ENCODE data around the gene KIZ. TPM values are rescaled to one million over a fixed set of nuclear protein-coding genes. Genes with fewer than 3 reads are reported as not detected.

Gene KIZ
- total and polyA plus RNA-seq, 2 of the 4 experiments (the other 2 are of a cell fraction), result 9.9 to 14.0 TPM

DNA sequence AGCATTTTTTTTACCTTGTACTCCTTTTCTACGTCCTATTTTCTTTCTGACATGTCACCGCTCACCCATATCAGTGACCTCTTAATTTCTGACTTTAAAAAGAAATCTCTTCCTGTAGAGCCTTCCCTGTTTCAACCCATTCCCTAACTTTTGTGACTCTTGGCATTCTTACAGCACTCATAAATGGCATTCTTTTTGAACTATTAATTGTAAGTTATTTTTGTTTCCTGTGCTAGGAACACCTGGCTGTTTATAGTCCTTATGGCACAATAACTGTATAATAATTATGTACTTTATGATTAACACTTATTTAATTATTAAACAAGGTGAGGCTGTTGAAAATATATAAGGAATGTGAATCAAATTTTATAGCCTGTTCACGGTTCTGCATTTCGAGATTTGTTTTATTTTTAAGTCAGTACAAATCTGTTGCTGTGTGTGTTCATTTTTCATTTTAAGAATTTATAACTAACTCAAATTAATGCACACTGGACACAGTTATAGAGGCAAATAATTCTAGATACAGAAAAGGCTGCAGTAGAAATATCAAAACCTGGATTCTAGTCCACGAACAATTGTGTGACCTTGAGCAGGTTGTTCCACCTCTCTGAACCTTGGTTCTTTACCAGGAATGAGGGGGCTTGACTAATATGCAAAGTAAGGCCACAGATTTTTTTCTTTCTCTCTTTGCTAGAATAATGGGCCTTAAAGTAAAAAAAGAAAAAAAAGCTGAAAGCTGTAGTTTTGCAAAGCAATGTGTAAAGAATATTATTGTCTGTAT, 1.5 kb downstream of the KIZ start:
- no peak overlapping the region for H2BK20ac ChIP-seq (ENCODE audit: low read depth, low read length)
- no peak overlapping the region for H4K8ac ChIP-seq (ENCODE audit: low read depth in 2 of 2, low read length in 2 of 2)
- H3K27ac ChIP-seq (ENCODE audit: insufficient read depth, low read length), result no peak overlapping the region
- no TSS peak for BruUV-seq (replicated peaks)
- H3K27me3 ChIP-seq (ENCODE audit: control insufficient read depth, insufficient read depth, low read length), result no peaks in the 10 kb centered on the region
- no peak overlapping the region for H3K9ac ChIP-seq (ENCODE audit: low read depth, low read length)
- no peak overlapping the region for H2BK120ac ChIP-seq (ENCODE audit: low read depth, low read length)
- in situ Hi-C loops (cut with MboI; ENCODE audit: low sequenced_read_pairs) (no loop called here), intact Hi-C loops (cut with micrococcal nuclease) (loop anchor here (2.0 to 10.0 kb wide), 4 partner anchors 55 to 263 kb away; partner anchors contain the start of gene XRN2), dilution Hi-C loops (cut with HindIII; ENCODE audit: low sequenced_read_pairs, unreplicated experiment) (no loop called here)
- H4K91ac ChIP-seq (ENCODE audit: insufficient read depth, low read depth, low read length), result no peak overlapping the region
- H2BK5ac ChIP-seq (ENCODE audit: low read depth, low read length, poor library complexity, severe bottlenecking), result no peak overlapping the region
- no peak overlapping the region; the same call in 1 of the 2 replicates for H3K23ac ChIP-seq (ENCODE audit: low read depth, low read length)
- H3K18ac ChIP-seq (ENCODE audit: low read depth, low read length), result no peak overlapping the region
- H2BK15ac ChIP-seq (ENCODE audit: low read depth, low read length), result no peak overlapping the region
- no peak overlapping the region for H3K14ac ChIP-seq (replicated peaks; ENCODE audit: low read depth, low read length)
- no peak overlapping the region for H2AK5ac ChIP-seq (ENCODE audit: low read depth, low read length)
- peak overlapping the region; percentile 98; the same call in 1 of the 2 replicates for H3K4me2 ChIP-seq (ENCODE audit: low read depth, low read length)
- H3K79me1 ChIP-seq (ENCODE audit: low read depth in 1 of 2, low read length in 2 of 2), result peaks cover 7 to 9% of the 10 kb centered on the region in 2 experiments; a peak in 3 of 4 replicates
- H3K9me1 ChIP-seq (ENCODE audit: insufficient read depth, low read length), result peaks cover 6% of the 10 kb centered on the region
- H3K9me3 ChIP-seq (ENCODE audit: control insufficient read depth, insufficient read depth, low read length), result no peaks in the 10 kb centered on the region
- WGBS, 2 experiments (ENCODE audit: extremely low coverage in 2 of 2, insufficient read length in 1 of 2), result no CpG with 5 or more reads among the region's 5 CpGs
- DNase-seq, result no peak
- no peak overlapping the region for H2AFZ ChIP-seq (replicated peaks; ENCODE audit: low read length, poor library complexity)
- ChIA-PET POLR2A (ENCODE audit: unreplicated experiment) (no interaction called here), CTCF (no interaction called here)
- H3K4ac ChIP-seq (ENCODE audit: low read depth, low read length), result no peak overlapping the region
- H3K56ac ChIP-seq (ENCODE audit: extremely low read depth, insufficient read depth, low read length), result no peak overlapping the region
- H3K4me1 ChIP-seq (ENCODE audit: control insufficient read depth, insufficient read depth, low read length), result no peaks in the 10 kb centered on the region
- TF ChIP-seq, protein P1, sequence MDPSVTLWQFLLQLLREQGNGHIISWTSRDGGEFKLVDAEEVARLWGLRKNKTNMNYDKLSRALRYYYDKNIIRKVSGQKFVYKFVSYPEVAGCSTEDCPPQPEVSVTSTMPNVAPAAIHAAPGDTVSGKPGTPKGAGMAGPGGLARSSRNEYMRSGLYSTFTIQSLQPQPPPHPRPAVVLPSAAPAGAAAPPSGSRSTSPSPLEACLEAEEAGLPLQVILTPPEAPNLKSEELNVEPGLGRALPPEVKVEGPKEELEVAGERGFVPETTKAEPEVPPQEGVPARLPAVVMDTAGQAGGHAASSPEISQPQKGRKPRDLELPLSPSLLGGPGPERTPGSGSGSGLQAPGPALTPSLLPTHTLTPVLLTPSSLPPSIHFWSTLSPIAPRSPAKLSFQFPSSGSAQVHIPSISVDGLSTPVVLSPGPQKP (IDR thresholded peaks at IDR 0.05; ENCODE audit: borderline replicate concordance, low read depth, low read length), result no peak
- no peak for TF ChIP-seq MXI1 (IDR thresholded peaks at IDR 0.05; ENCODE audit: borderline replicate concordance, low read depth, low read length)
- TF ChIP-seq FOS (IDR thresholded peaks at IDR 0.05; ENCODE audit: low read depth, low read length), result no peak
- no peak for TF ChIP-seq MAFK (IDR thresholded peaks at IDR 0.05; ENCODE audit: low read depth, low read length)
- TF ChIP-seq RFX5 (IDR thresholded peaks at IDR 0.05; ENCODE audit: low read depth, low read length), result no peak
- no peak for TF ChIP-seq SMC3 (IDR thresholded peaks at IDR 0.05; ENCODE audit: low read depth, low read length)
- no peak for TF ChIP-seq POLR2A (IDR thresholded peaks at IDR 0.05; ENCODE audit: low read depth, low read length)
- TF ChIP-seq, protein P2, sequence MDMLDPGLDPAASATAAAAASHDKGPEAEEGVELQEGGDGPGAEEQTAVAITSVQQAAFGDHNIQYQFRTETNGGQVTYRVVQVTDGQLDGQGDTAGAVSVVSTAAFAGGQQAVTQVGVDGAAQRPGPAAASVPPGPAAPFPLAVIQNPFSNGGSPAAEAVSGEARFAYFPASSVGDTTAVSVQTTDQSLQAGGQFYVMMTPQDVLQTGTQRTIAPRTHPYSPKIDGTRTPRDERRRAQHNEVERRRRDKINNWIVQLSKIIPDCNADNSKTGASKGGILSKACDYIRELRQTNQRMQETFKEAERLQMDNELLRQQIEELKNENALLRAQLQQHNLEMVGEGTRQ (IDR thresholded peaks at IDR 0.05; ENCODE audit: low read depth, low read length), result no peak
- TF ChIP-seq NFE2L2 (IDR thresholded peaks at IDR 0.05; ENCODE audit: low read depth, low read length), result no peak
- TF ChIP-seq, protein P3, sequence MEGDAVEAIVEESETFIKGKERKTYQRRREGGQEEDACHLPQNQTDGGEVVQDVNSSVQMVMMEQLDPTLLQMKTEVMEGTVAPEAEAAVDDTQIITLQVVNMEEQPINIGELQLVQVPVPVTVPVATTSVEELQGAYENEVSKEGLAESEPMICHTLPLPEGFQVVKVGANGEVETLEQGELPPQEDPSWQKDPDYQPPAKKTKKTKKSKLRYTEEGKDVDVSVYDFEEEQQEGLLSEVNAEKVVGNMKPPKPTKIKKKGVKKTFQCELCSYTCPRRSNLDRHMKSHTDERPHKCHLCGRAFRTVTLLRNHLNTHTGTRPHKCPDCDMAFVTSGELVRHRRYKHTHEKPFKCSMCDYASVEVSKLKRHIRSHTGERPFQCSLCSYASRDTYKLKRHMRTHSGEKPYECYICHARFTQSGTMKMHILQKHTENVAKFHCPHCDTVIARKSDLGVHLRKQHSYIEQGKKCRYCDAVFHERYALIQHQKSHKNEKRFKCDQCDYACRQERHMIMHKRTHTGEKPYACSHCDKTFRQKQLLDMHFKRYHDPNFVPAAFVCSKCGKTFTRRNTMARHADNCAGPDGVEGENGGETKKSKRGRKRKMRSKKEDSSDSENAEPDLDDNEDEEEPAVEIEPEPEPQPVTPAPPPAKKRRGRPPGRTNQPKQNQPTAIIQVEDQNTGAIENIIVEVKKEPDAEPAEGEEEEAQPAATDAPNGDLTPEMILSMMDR (conservative IDR thresholded peaks at IDR 0.05; ENCODE audit: low read depth, low read length), result no peak
- no peak for TF ChIP-seq MAZ (IDR thresholded peaks at IDR 0.05; ENCODE audit: borderline replicate concordance, low read depth, low read length)
- no peak for TF ChIP-seq RCOR1 (IDR thresholded peaks at IDR 0.05; ENCODE audit: insufficient replicate concordance, low read length)
- no peak for TF ChIP-seq CHD1 (IDR thresholded peaks at IDR 0.05; ENCODE audit: low read depth, low read length)
- no peak overlapping the region for H4K5ac ChIP-seq (ENCODE audit: low read depth, low read length)
- no peaks in the 10 kb centered on the region for H4K20me1 ChIP-seq (ENCODE audit: insufficient read depth, low read length)
- no peak for ATAC-seq (ENCODE audit: low read depth)
- H3K4me3 ChIP-seq (ENCODE audit: insufficient read depth, low read depth, low read length), result no peak overlapping the region
- peaks cover 2% of the 10 kb centered on the region; the same call in 1 of the 2 replicates for H3K36me3 ChIP-seq (ENCODE audit: control insufficient read depth, insufficient read depth, low read length)
- no peak overlapping the region for H2AK9ac ChIP-seq (replicated peaks; ENCODE audit: low read depth, low read length, poor library complexity)

Data from IMR-90 (cell line).